ENCODE results near the gene BAK1.

GRCh38 chr6:33621711-33622388 lies 41.8 kb upstream of the BAK1 start:
- TF ChIP-seq CTCF (IDR thresholded peaks at IDR 0.05; ENCODE audit: low read length) (no peak), EZH2 (IDR thresholded peaks at IDR 0.05; ENCODE audit: borderline replicate concordance, low read length) (no peak)

Data from OCI-LY1 (cell line).